HEK293 (cell line): Measurements from ENCODE around the gene GLCCI1.

ENCODE experiments used
- CTCF ChIA-PET: fragments of 350-600 bp; formaldehyde crosslinking; extraction: SDS; loops from one replicate; lab custom pipeline; 2021; ENCODE audit warnings: antibody characterized with exemption; lab: Yijun Ruan, JAX
- POLR2A ChIA-PET: fragments of 300-600 bp; formaldehyde crosslinking; extraction: SDS; loops from one replicate; lab custom pipeline; 2020; ENCODE audit warnings: antibody characterized with exemption, inconsistent platforms; lab: Yijun Ruan, JAX
- H3K27ac ChIP-seq: fragments of 200-500 bp; sonication (Bioruptor generic); 2 replicates; pipeline ENCODE4 v1.5.1; 2014; ENCODE audit warnings: low read depth, low read length, control low read depth, inconsistent platforms; ENCODE audit errors: extremely low read depth
- H3K36me3 ChIP-seq, 2 experiments: fragments of 200-500 bp in 1 of 2; sonication (Bioruptor generic) in 1 of 2; 1 replicate in 1 of 2; 2 replicates in 1 of 2; pipeline ENCODE4 v1.5.1; 2014 to 2017; ENCODE audit warnings: inconsistent platforms in 2 of 2, low read length in 2 of 2; ENCODE audit not compliant: control insufficient read depth in 2 of 2, insufficient read depth in 1 of 2
- H3K4me1 ChIP-seq: fragments of 200-500 bp; sonication (Bioruptor generic); 2 replicates; pipeline ENCODE4 v1.5.1; 2014; ENCODE audit warnings: mild to moderate bottlenecking, low read length, inconsistent platforms; ENCODE audit not compliant: control insufficient read depth, insufficient read depth
- H3K4me3 ChIP-seq: 2 replicates; pipeline ENCODE4 v1.5.1; 2011; ENCODE audit warnings: low read depth, mild to moderate bottlenecking, control low read depth, low read length, moderate library complexity
- H3K9me3 ChIP-seq: fragments of 200-500 bp; sonication (Bioruptor generic); 2 replicates; pipeline ENCODE4 v1.5.1; 2014; ENCODE audit warnings: low read depth, low read length, inconsistent platforms; ENCODE audit not compliant: control insufficient read depth, insufficient read depth
- HOXC10 ChIP-seq: sonication (generic); formaldehyde crosslinking; IDR thresholded peaks from 2 replicates; pipeline ENCODE4 v1.8.1; 2023; ENCODE audit warnings: mild to moderate bottlenecking, missing genetic modification reagents
- IKZF3 ChIP-seq: fragments of 450-650 bp; IDR thresholded peaks from 2 replicates; pipeline ENCODE4 v1.5.0; 2018; ENCODE audit warnings: missing biosample characterization, mild to moderate bottlenecking, missing genetic modification characterization, moderate library complexity
- PBX3 ChIP-seq: sonication (generic); formaldehyde crosslinking; IDR thresholded peaks from 2 replicates; pipeline ENCODE4 v1.8.1; 2022; ENCODE audit warnings: mild to moderate bottlenecking, moderate library complexity, missing genetic modification reagents
- PRDM4 ChIP-seq: fragments of 450-650 bp; formaldehyde crosslinking; IDR thresholded peaks from 2 replicates; pipeline ENCODE4 v1.5.1; 2017; ENCODE audit warnings: missing biosample characterization, missing genetic modification characterization
- ZBTB8A ChIP-seq: fragments of 450-650 bp; formaldehyde crosslinking; IDR thresholded peaks from 2 replicates; pipeline ENCODE4 v1.5.1; 2016; ENCODE audit warnings: missing biosample characterization, missing genetic modification characterization
- ZFP41 ChIP-seq: fragments of 450-650 bp; formaldehyde crosslinking; IDR thresholded peaks from 2 replicates; pipeline ENCODE4 v1.5.1; 2016; ENCODE audit warnings: missing biosample characterization, missing genetic modification characterization, borderline replicate concordance
- ZNF114 ChIP-seq: fragments of 450-650 bp; formaldehyde crosslinking; IDR thresholded peaks from 2 replicates; pipeline ENCODE4 v1.5.0; 2017; ENCODE audit warnings: missing biosample characterization, missing genetic modification characterization
- ZNF133 ChIP-seq: fragments of 450-650 bp; formaldehyde crosslinking; IDR thresholded peaks from 2 replicates; pipeline ENCODE4 v1.5.1; 2016; ENCODE audit warnings: missing biosample characterization, missing genetic modification characterization
- ZNF214 ChIP-seq: fragments of 450-650 bp; formaldehyde crosslinking; IDR thresholded peaks from 2 replicates; pipeline ENCODE4 v1.5.1; 2017; ENCODE audit warnings: missing biosample characterization, mild to moderate bottlenecking, missing genetic modification characterization, borderline replicate concordance
- ZNF223 ChIP-seq: fragments of 450-650 bp; formaldehyde crosslinking; IDR thresholded peaks from 2 replicates; pipeline ENCODE4 v1.5.1; 2016; ENCODE audit warnings: missing biosample characterization, missing genetic modification characterization
- ZNF239 ChIP-seq: fragments of 450-650 bp; formaldehyde crosslinking; IDR thresholded peaks from 2 replicates; pipeline ENCODE4 v1.5.1; 2016; ENCODE audit warnings: missing biosample characterization, missing genetic modification characterization
- ZNF391 ChIP-seq: fragments of 450-650 bp; formaldehyde crosslinking; IDR thresholded peaks from 2 replicates; pipeline ENCODE4 v1.5.1; 2016; ENCODE audit warnings: low read depth, missing biosample characterization, missing genetic modification characterization, borderline replicate concordance
- ZNF433 ChIP-seq: fragments of 450-650 bp; formaldehyde crosslinking; IDR thresholded peaks from 2 replicates; pipeline ENCODE4 v1.5.1; 2016; ENCODE audit warnings: missing biosample characterization, missing genetic modification characterization, low read depth
- ZNF449 ChIP-seq: fragments of 450-650 bp; formaldehyde crosslinking; IDR thresholded peaks from 2 replicates; pipeline ENCODE4 v1.5.1; 2017; ENCODE audit warnings: missing biosample characterization, mild to moderate bottlenecking, missing genetic modification characterization, moderate library complexity
- ZNF518A ChIP-seq: fragments of 450-650 bp; formaldehyde crosslinking; conservative IDR thresholded peaks from 2 replicates; pipeline ENCODE4 v1.5.1; 2016; ENCODE audit warnings: low read depth, missing biosample characterization, missing genetic modification characterization
- ZNF521 ChIP-seq: fragments of 450-650 bp; formaldehyde crosslinking; IDR thresholded peaks from 2 replicates; pipeline ENCODE4 v1.5.1; 2017; ENCODE audit warnings: missing biosample characterization, mild to moderate bottlenecking, missing genetic modification characterization
- ZNF585B ChIP-seq: fragments of 450-650 bp; formaldehyde crosslinking; IDR thresholded peaks from 2 replicates; pipeline ENCODE4 v1.5.1; 2016; ENCODE audit warnings: missing biosample characterization, missing genetic modification characterization
- ZNF658 ChIP-seq: fragments of 450-650 bp; formaldehyde crosslinking; IDR thresholded peaks from 2 replicates; pipeline ENCODE4; 2016; ENCODE audit warnings: missing biosample characterization, missing genetic modification characterization
- ZNF664 ChIP-seq: fragments of 450-650 bp; formaldehyde crosslinking; IDR thresholded peaks from 2 replicates; pipeline ENCODE4 v1.5.1; 2016; ENCODE audit warnings: missing biosample characterization, missing genetic modification characterization
- ZNF747 ChIP-seq: fragments of 450-650 bp; formaldehyde crosslinking; IDR thresholded peaks from 2 replicates; pipeline ENCODE4 v1.5.1; 2016; ENCODE audit warnings: missing biosample characterization, missing genetic modification characterization
- ZNF76 ChIP-seq: fragments of 450-650 bp; formaldehyde crosslinking; IDR thresholded peaks from 2 replicates; pipeline ENCODE4; 2016; ENCODE audit warnings: low read depth, missing biosample characterization, missing genetic modification characterization, borderline replicate concordance
- ZNF768 ChIP-seq: fragments of 450-650 bp; formaldehyde crosslinking; IDR thresholded peaks from 2 replicates; pipeline ENCODE4 v1.5.1; 2018; ENCODE audit warnings: missing biosample characterization, mild to moderate bottlenecking, missing genetic modification characterization
- ZSCAN16 ChIP-seq: fragments of 450-650 bp; formaldehyde crosslinking; IDR thresholded peaks from 2 replicates; pipeline ENCODE4 v1.5.1; 2016; ENCODE audit warnings: missing biosample characterization, missing genetic modification characterization

Gene GLCCI1

GRCh38 chr7:8058322-8058721 lies 89.7 kb downstream of the GLCCI1 start:
- H3K9me3 ChIP-seq = no peaks in the 10 kb centered on the region
- peaks cover 3 to 17% of the 10 kb centered on the region in 2 experiments for H3K36me3 ChIP-seq
- no peak overlapping the region for H3K4me3 ChIP-seq
- TF ChIP-seq ZNF214 (no peak), ZNF768 (tag by site-specific recombination) (no peak), ZNF239 (tag by site-specific recombination) (no peak), ZNF518A (tag by site-specific recombination) (no peak), ZNF664 (no peak)
- TF ChIP-seq, all 188 proteins: peak for 0
- H3K27ac ChIP-seq = no peak overlapping the region
- POLR2A ChIA-PET = no interaction called here
- CTCF ChIA-PET = no interaction called here
- no peaks in the 10 kb centered on the region for H3K4me1 ChIP-seq

- Histone ChIP-seq H3K27ac (no peak overlapping the region), H3K36me3 (peaks cover 3 to 17% of the 10 kb centered on the region in 2 experiments), H3K4me1 (no peaks in the 10 kb centered on the region), H3K9me3 (no peaks in the 10 kb centered on the region), H3K4me3 (no peak overlapping the region)
- ChIA-PET CTCF (no interaction called here), POLR2A (no interaction called here)
- TF ChIP-seq ZNF449 (tag by site-specific recombination) (no peak), ZNF521 (tag by site-specific recombination) (no peak), ZNF239 (tag by site-specific recombination) (no peak), HOXC10 (CRISPR knock-in tag) (no peak), ZSCAN16 (tag by site-specific recombination) (no peak), ZNF133 (tag by site-specific recombination) (no peak), ZNF391 (tag by site-specific recombination) (no peak), ZNF658 (tag by site-specific recombination) (no peak), ZNF585B (tag by site-specific recombination) (no peak), ZNF76 (tag by site-specific recombination) (no peak), ZNF114 (tag by site-specific recombination) (no peak), ZBTB8A (no peak), IKZF3 (tag by site-specific recombination) (no peak)
Measured at GRCh38 chr7:8058852-8059251, 90.3 kb downstream of the GLCCI1 start.

GRCh38 chr7:8060241-8060640 lies 91.6 kb downstream of the GLCCI1 start:
- Histone ChIP-seq H3K4me3 (no peak overlapping the region), H3K9me3 (no peaks in the 10 kb centered on the region), H3K27ac (no peak overlapping the region), H3K36me3 (peaks cover 3 to 17% of the 10 kb centered on the region in 2 experiments), H3K4me1 (peaks cover 3% of the 10 kb centered on the region; the same call in 1 of the 2 replicates)
- ChIA-PET POLR2A (no interaction called here), CTCF (no interaction called here)
- TF ChIP-seq PRDM4 (tag by site-specific recombination) (no peak), ZBTB8A (no peak), PBX3 (CRISPR knock-in tag) (no peak), ZNF223 (tag by site-specific recombination) (no peak), ZFP41 (tag by site-specific recombination) (no peak), ZNF747 (tag by site-specific recombination) (no peak), ZNF433 (tag by site-specific recombination) (no peak)
